A549 (cell line): ENCODE results near the gene VIM. TPM values are rescaled to one million over a fixed set of nuclear protein-coding genes. Genes with fewer than 3 reads are reported as not detected.

Experiments
- ATAC-seq, 2 experiments: fragments of 200-7000 bp in 1 of 2; fragments of >200 bp in 1 of 2; cut with Nextera tagmentation in 1 of 2; cut with Tn5 transposase in 1 of 2; 3 replicates each; pipeline versions ENCODE4 v1.8.0 to v1.9.1; 2018 to 2020; ENCODE audit warnings: mild to moderate bottlenecking in 1 of 2, moderate library complexity in 1 of 2
- CTCF ChIA-PET: fragments of 300-600 bp; sonication (Branson Sonifier 250); formaldehyde crosslinking; extraction: SDS; loops from one replicate; lab custom pipeline; 2021; ENCODE audit warnings: antibody characterized with exemption, inconsistent platforms; lab: Yijun Ruan, JAX
- POLR2A ChIA-PET: fragments of 350-600 bp; formaldehyde crosslinking; extraction: SDS; loops from one replicate; lab custom pipeline; 2021; ENCODE audit warnings: antibody characterized with exemption, inconsistent platforms; lab: Yijun Ruan, JAX
- DNase-seq, 2 experiments: peaks; one replicate each; pipeline versions ENCODE4 v3.0.0 to v3.0.0-alpha.2; 2011 to 2016; ENCODE audit warnings: low read depth in 1 of 2, low spot score in 1 of 2
- FAIRE-seq: peaks from 2 replicates; lab custom pipeline; 2011; peaks lifted over from hg19 to GRCh38; lab: Jason Lieb, UNC
- H3K27ac ChIP-seq, 2 experiments: fragments of >200 bp; sonication (Bioruptor Twin); formaldehyde crosslinking; 3 replicates each; pipeline ENCODE4 v1.5.1; 2016 to 2017
- H3K4me1 ChIP-seq: fragments of >200 bp; sonication (Bioruptor Twin); formaldehyde crosslinking; 3 replicates; pipeline ENCODE4 v1.6.1; 2016
- H3K4me2 ChIP-seq: fragments of >200 bp; sonication (Bioruptor Twin); formaldehyde crosslinking; 3 replicates; pipeline ENCODE4 v1.6.1; 2016
- H3K4me3 ChIP-seq: fragments of >200 bp; sonication (Bioruptor Twin); formaldehyde crosslinking; 3 replicates; pipeline ENCODE4 v1.5.1; 2016
- H3K9me3 ChIP-seq: fragments of >200 bp; sonication (Bioruptor Twin); formaldehyde crosslinking; 3 replicates; pipeline ENCODE4 v1.6.1; 2016
- CBX2 ChIP-seq: fragments of 200-600 bp; sonication (generic); IDR thresholded peaks from 2 replicates; pipeline ENCODE4 v1.6.1; 2016; ENCODE audit warnings: low read depth, mild to moderate bottlenecking, borderline replicate concordance
- EHF ChIP-seq: fragments of 250-450 bp; sonication (Bioruptor Pico); IDR thresholded peaks from 2 replicates; pipeline ENCODE4 v1.5.0; 2020; ENCODE audit warnings: mild to moderate bottlenecking
- FOSL2 ChIP-seq, 2 experiments: fragments of 450-650 bp in 1 of 2; fragments of >200 bp in 1 of 2; sonication (Bioruptor Twin) in 1 of 2; formaldehyde crosslinking; IDR thresholded peaks; 2 replicates each; pipeline versions ENCODE4 v1.5.0 to v1.6.1; 2016 to 2020; ENCODE audit warnings: mild to moderate bottlenecking in 1 of 2, moderate library complexity in 1 of 2
- FOXS1 ChIP-seq: fragments of 250-450 bp; sonication (Bioruptor Pico); IDR thresholded peaks from 2 replicates; pipeline ENCODE4 v1.5.0; 2020; ENCODE audit warnings: mild to moderate bottlenecking, moderate library complexity
- HDAC2 ChIP-seq: fragments of 200-600 bp; sonication (generic); IDR thresholded peaks from 2 replicates; pipeline ENCODE4 v1.6.1; 2016
- JUN ChIP-seq, 2 experiments: fragments of >200 bp; sonication (Bioruptor Twin); formaldehyde crosslinking; IDR thresholded peaks; 2 replicates in 1 of 2; 3 replicates in 1 of 2; pipeline ENCODE4 v1.6.1; 2016 to 2017
- KDM1A ChIP-seq: fragments of 200-600 bp; sonication (generic); IDR thresholded peaks from 2 replicates; pipeline ENCODE4 v1.6.1; 2016; ENCODE audit warnings: low read depth, mild to moderate bottlenecking
- MAFK ChIP-seq: fragments of 450-650 bp; IDR thresholded peaks from 2 replicates; pipeline ENCODE4 v1.6.1; 2014; ENCODE audit not compliant: partially characterized antibody
- MYC ChIP-seq: IDR thresholded peaks from 2 replicates; pipeline ENCODE4 v1.6.1; 2012; ENCODE audit warnings: mild to moderate bottlenecking, inconsistent platforms, low read length, improper control_type of control experiment, borderline replicate concordance
- NFE2L2 ChIP-seq: fragments of 150-350 bp; conservative IDR thresholded peaks from 2 replicates; pipeline ENCODE4 v1.6.1; 2014; ENCODE audit warnings: low read length
- PHF8 ChIP-seq: fragments of 200-600 bp; sonication (generic); IDR thresholded peaks from 2 replicates; pipeline ENCODE4 v1.6.1; 2016; ENCODE audit warnings: low read depth, mild to moderate bottlenecking, antibody characterized with exemption, moderate library complexity, borderline replicate concordance
- RAD21 ChIP-seq, 2 experiments: fragments of >200 bp in 1 of 2; sonication (Bioruptor Twin) in 1 of 2; formaldehyde crosslinking in 1 of 2; IDR thresholded peaks in 1 of 2; conservative IDR thresholded peaks in 1 of 2; 2 replicates in 1 of 2; 3 replicates in 1 of 2; pipeline ENCODE4 v1.6.1; 2012 to 2018; ENCODE audit warnings: inconsistent platforms in 1 of 2
- RCOR1 ChIP-seq: fragments of 150-350 bp; IDR thresholded peaks from 2 replicates; pipeline ENCODE4 v1.6.1; 2014; ENCODE audit warnings: antibody characterized with exemption, low read length, low read depth
- RFX5 ChIP-seq: fragments of 450-650 bp; IDR thresholded peaks from 2 replicates; pipeline ENCODE4 v1.7.1; 2014; ENCODE audit warnings: antibody characterized with exemption, mild to moderate bottlenecking, moderate library complexity
- TFCP2L1 ChIP-seq: fragments of 250-450 bp; sonication (Bioruptor Pico); IDR thresholded peaks from 2 replicates; pipeline ENCODE4 v1.5.0; 2021; ENCODE audit warnings: mild to moderate bottlenecking
- ZC3H11A ChIP-seq: fragments of 450-650 bp; IDR thresholded peaks from 2 replicates; pipeline ENCODE4 v1.6.1; 2014; ENCODE audit warnings: antibody characterized with exemption, mild to moderate bottlenecking
- ZNF302 ChIP-seq: fragments of 250-450 bp; sonication (Bioruptor Pico); IDR thresholded peaks from 2 replicates; pipeline ENCODE4 v1.9.0; 2021; ENCODE audit warnings: inconsistent platforms, mild to moderate bottlenecking, moderate library complexity
- WGBS: methylation state at CpG from one replicate; pipeline ENCODE4 v1.1.6; 2017; ENCODE audit errors: missing lambda C conversion rate; 5-methylcytosine and 5-hydroxymethylcytosine counted together
- polyA plus RNA-seq, 4 experiments: library from polyadenylated mRNA; depleted of rRNA in 3 of 4; stranded (reverse); fragments of >200 nt; fragmentation: RNase III in 1 of 4; extraction: RNeasy Plus Mini Kit Qiagen cat#74134 plus additional on column Dnase treatment in 1 of 4; gene quantifications; 2 replicates in 3 of 4; 3 replicates in 1 of 4; pipeline ENCODE4 v1.2.3, GENCODE V29; 2011 to 2017
- TF ChIP-seq, protein P1 (sequence below): fragments of 250-450 bp; sonication (Bioruptor Pico); IDR thresholded peaks from 2 replicates; pipeline ENCODE4 v1.5.0; 2020; ENCODE audit warnings: low read depth, mild to moderate bottlenecking, moderate library complexity
- TF ChIP-seq, protein P2 (sequence below): fragments of 200-600 bp; sonication (generic); IDR thresholded peaks from 2 replicates; pipeline ENCODE4 v1.6.1; 2016; ENCODE audit warnings: antibody characterized with exemption, mild to moderate bottlenecking, moderate library complexity
- TF ChIP-seq, protein P3 (sequence below): fragments of >200 bp; sonication (Bioruptor Twin); formaldehyde crosslinking; IDR thresholded peaks from 3 replicates; pipeline ENCODE4 v1.5.1; 2016

VIM gene
- polyA plus RNA-seq, 2 of the 4 experiments (the other 2 are of a cell fraction) = 830 to 848 TPM

DNA sequence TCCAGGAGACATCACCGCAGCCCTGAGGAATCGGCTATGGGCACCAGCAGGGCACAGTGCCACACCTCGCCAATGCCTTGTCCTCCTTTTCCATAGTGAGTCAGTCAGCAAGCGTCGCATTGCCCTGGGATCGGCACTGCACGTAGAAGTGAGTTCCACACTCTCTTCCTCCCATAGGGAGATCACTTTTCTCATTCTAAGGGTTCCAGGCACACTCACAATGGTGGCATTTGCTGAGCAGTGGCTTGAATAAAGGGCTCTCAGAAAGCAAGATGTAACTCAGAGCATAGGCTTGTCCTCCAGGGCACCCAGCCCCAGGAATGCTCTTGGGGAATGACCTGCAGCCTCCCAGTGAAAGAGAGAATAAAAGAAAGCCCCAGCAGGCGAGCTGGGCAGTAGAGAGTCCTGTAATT, 1.1 kb upstream of the VIM start:
- TF ChIP-seq RAD21 (conservative IDR thresholded peaks at IDR 0.05 in 1 of 2, IDR thresholded peaks at IDR 0.05 in 1 of 2) (no peak), EHF (CRISPR knock-in tag) (no peak), KDM1A (no peak), PHF8 (no peak), CBX2 (no peak), ZNF302 (CRISPR knock-in tag) (no peak), MYC (no peak), JUN (IDR thresholded peaks at IDR 0.05) (no peak), FOSL2 (IDR thresholded peaks at IDR 0.05) (no peak), FOSL2 (CRISPR knock-in tag; IDR thresholded peaks at IDR 0.05) (no peak), NFE2L2 (no peak), ZC3H11A (no peak)
- TF ChIP-seq, protein P1, sequence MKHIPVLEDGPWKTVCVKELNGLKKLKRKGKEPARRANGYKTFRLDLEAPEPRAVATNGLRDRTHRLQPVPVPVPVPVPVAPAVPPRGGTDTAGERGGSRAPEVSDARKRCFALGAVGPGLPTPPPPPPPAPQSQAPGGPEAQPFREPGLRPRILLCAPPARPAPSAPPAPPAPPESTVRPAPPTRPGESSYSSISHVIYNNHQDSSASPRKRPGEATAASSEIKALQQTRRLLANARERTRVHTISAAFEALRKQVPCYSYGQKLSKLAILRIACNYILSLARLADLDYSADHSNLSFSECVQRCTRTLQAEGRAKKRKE (CRISPR knock-in tag) = no peak
- TF ChIP-seq, protein P2, sequence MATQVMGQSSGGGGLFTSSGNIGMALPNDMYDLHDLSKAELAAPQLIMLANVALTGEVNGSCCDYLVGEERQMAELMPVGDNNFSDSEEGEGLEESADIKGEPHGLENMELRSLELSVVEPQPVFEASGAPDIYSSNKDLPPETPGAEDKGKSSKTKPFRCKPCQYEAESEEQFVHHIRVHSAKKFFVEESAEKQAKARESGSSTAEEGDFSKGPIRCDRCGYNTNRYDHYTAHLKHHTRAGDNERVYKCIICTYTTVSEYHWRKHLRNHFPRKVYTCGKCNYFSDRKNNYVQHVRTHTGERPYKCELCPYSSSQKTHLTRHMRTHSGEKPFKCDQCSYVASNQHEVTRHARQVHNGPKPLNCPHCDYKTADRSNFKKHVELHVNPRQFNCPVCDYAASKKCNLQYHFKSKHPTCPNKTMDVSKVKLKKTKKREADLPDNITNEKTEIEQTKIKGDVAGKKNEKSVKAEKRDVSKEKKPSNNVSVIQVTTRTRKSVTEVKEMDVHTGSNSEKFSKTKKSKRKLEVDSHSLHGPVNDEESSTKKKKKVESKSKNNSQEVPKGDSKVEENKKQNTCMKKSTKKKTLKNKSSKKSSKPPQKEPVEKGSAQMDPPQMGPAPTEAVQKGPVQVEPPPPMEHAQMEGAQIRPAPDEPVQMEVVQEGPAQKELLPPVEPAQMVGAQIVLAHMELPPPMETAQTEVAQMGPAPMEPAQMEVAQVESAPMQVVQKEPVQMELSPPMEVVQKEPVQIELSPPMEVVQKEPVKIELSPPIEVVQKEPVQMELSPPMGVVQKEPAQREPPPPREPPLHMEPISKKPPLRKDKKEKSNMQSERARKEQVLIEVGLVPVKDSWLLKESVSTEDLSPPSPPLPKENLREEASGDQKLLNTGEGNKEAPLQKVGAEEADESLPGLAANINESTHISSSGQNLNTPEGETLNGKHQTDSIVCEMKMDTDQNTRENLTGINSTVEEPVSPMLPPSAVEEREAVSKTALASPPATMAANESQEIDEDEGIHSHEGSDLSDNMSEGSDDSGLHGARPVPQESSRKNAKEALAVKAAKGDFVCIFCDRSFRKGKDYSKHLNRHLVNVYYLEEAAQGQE = no peak
- no peak for ATAC-seq
- H3K4me1 ChIP-seq = peaks cover 22% of the 10 kb centered on the region
- CTCF ChIA-PET = interaction anchor here (1.0 to 6.3 kb wide), 6 partner anchors 8 to 30 kb away, joined by 3 to 53 read pairs (median 4); partner anchors contain the start of gene TRDMT1
- peak overlapping the region; percentile 97 for H3K4me2 ChIP-seq
- POLR2A ChIA-PET = interaction anchor here (1.1 to 6.0 kb wide), 4 partner anchors 11 to 261 kb away, joined by 3 to 96 read pairs (median 25); partner anchors contain the start of gene TRDMT1
- no peaks in the 10 kb centered on the region for H3K9me3 ChIP-seq
- WGBS = 67% methylated on average over 8 of the region's 8 CpGs
- no peak overlapping the region; the same call in 2 of the 3 replicates for H3K4me3 ChIP-seq
- no peak for FAIRE-seq
- peak overlapping the region; percentile 92 to 100 for H3K27ac ChIP-seq
- DNase-seq = no peak

DNA sequence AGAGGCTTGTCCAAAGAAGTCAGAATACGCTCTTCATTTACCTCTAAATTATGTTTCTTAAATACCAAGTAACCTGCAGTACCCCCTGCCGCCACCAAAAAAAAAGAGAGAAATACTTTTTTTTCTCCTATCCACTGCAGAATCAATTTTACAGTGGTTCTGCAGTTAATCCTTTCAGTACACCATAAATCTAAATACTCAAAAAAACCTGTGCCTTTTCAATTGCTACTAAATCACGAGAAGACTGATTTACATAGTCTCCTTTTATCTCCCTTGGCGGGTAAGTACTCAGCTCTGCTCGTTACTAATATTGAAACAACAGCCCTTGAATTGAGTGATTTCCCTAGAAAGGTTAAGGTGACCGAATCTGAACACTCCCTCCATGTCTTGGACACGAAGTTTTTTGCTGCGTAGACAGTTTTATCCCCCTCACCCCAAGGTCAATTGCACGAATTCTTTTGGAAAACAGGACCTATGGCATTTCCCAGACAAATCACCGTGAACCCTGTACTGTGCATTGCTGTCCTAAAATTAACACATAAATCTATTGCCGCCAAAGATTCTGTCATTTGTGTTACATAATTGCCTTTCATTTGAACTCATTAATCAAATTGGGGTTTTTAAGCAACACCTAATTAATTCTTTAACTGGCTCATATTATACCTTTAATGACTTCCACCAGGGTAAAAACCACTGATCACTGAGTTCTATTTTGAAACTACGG, 512 bp upstream of the VIM start:
- no peak for TF ChIP-seq MYC
- TF ChIP-seq RAD21 (conservative IDR thresholded peaks at IDR 0.05 in 1 of 2, IDR thresholded peaks at IDR 0.05 in 1 of 2) = 0 out of 5 replicates have a peak, but pooled peaks of 1 of the 2 experiments have one; percentile 17
- TF ChIP-seq RFX5 = no peak
- TF ChIP-seq MAFK = peak; percentile 99
- TF ChIP-seq RCOR1 = no peak
- no peak for TF ChIP-seq FOXS1 (CRISPR knock-in tag)
- peak; percentile 33; the same call in 1 of the 2 replicates for TF ChIP-seq TFCP2L1 (CRISPR knock-in tag)
- no peak for TF ChIP-seq NFE2L2
- no peak for TF ChIP-seq HDAC2
- TF ChIP-seq, protein P3, sequence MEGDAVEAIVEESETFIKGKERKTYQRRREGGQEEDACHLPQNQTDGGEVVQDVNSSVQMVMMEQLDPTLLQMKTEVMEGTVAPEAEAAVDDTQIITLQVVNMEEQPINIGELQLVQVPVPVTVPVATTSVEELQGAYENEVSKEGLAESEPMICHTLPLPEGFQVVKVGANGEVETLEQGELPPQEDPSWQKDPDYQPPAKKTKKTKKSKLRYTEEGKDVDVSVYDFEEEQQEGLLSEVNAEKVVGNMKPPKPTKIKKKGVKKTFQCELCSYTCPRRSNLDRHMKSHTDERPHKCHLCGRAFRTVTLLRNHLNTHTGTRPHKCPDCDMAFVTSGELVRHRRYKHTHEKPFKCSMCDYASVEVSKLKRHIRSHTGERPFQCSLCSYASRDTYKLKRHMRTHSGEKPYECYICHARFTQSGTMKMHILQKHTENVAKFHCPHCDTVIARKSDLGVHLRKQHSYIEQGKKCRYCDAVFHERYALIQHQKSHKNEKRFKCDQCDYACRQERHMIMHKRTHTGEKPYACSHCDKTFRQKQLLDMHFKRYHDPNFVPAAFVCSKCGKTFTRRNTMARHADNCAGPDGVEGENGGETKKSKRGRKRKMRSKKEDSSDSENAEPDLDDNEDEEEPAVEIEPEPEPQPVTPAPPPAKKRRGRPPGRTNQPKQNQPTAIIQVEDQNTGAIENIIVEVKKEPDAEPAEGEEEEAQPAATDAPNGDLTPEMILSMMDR = peak; percentile 22; the same call in 2 of the 3 replicates
- TF ChIP-seq, all 56 proteins: peak for 4
- FAIRE-seq (no peak), DNase-seq (peak in 1 of 2 experiments; percentile 34), ATAC-seq (no peak)
- H3K4me2 ChIP-seq = peak overlapping the region; percentile 97
- H3K4me3 ChIP-seq = peak overlapping the region; percentile 94
- peaks cover 28% of the 10 kb centered on the region for H3K4me1 ChIP-seq
- H3K9me3 ChIP-seq = no peaks in the 10 kb centered on the region
- ChIA-PET CTCF (interaction anchor here (1.2 to 6.3 kb wide), 7 partner anchors 9 to 165 kb away, joined by 3 to 53 read pairs (median 5); partner anchors contain the start of gene TRDMT1), POLR2A (interaction anchor here (1.1 to 6.0 kb wide), 7 partner anchors 12 to 261 kb away, joined by 3 to 96 read pairs (median 24); partner anchors contain the start of gene TRDMT1)
- WGBS = 7% methylated on average over 12 of the region's 12 CpGs
- H3K27ac ChIP-seq = peak overlapping the region; percentile 92 to 100
